ENCODE results near the gene ZNF512B.

- TF ChIP-seq POLR2A (IDR thresholded peaks at IDR 0.05; ENCODE audit: low read depth, low read length) (no peak), SPI1 (IDR thresholded peaks at IDR 0.05; ENCODE audit: low read depth, low read length) (no peak), POLR2AphosphoS5 (IDR thresholded peaks at IDR 0.05; ENCODE audit: low read depth, low read length) (no peak), TAF1 (IDR thresholded peaks at IDR 0.05; ENCODE audit: low read depth, low read length) (no peak), POU2F2 (IDR thresholded peaks at IDR 0.05; ENCODE audit: low read depth, low read length) (no peak)
These were observed 40.2 kb upstream of the ZNF512B start for GRCh38 chr20:64009811-64010387.
